Measurements from ENCODE around the gene ARHGAP21.
"Not testable (repeated sequence)": the region's sequence is repeated elsewhere in the genome, so short reads cannot be mapped to it uniquely, and the experiment has no call there.

ARHGAP21 gene

GRCh38 chr10:24639124-24639523 lies 84.6 kb downstream of the ARHGAP21 start:
- no peak for TF ChIP-seq CTCF (IDR thresholded peaks at IDR 0.05)
- DNase-seq (ENCODE audit: low spot score): no peak
- H3K4me3 ChIP-seq: no peak overlapping the region
- no peak overlapping the region for H3K27ac ChIP-seq

GRCh38 chr10:24625778-24626177 lies 97.9 kb downstream of the ARHGAP21 start:
- no peak overlapping the region for H3K4me3 ChIP-seq
- TF ChIP-seq CTCF (IDR thresholded peaks at IDR 0.05): no peak
- H3K27ac ChIP-seq: no peak overlapping the region
- DNase-seq (ENCODE audit: low spot score): no peak

GRCh38 chr10:24623383-24623782 lies 100.3 kb downstream of the ARHGAP21 start:
- no peak for DNase-seq (ENCODE audit: low spot score)
- H3K4me3 ChIP-seq: no peak overlapping the region
- H3K27ac ChIP-seq: no peak overlapping the region
- no peak for TF ChIP-seq CTCF (IDR thresholded peaks at IDR 0.05)

GRCh38 chr10:24622781-24623301 lies 100.8 kb downstream of the ARHGAP21 start:
- H3K27ac ChIP-seq: no peak overlapping the region
- no peak for DNase-seq (ENCODE audit: low spot score)
- TF ChIP-seq CTCF (IDR thresholded peaks at IDR 0.05): no peak
- H3K4me3 ChIP-seq: no peak overlapping the region

GRCh38 chr10:24621035-24621795 lies 102.5 kb downstream of the ARHGAP21 start:
- DNase-seq (ENCODE audit: low spot score); H3K27ac ChIP-seq; H3K4me3 ChIP-seq: not testable (repeated sequence)

DNA sequence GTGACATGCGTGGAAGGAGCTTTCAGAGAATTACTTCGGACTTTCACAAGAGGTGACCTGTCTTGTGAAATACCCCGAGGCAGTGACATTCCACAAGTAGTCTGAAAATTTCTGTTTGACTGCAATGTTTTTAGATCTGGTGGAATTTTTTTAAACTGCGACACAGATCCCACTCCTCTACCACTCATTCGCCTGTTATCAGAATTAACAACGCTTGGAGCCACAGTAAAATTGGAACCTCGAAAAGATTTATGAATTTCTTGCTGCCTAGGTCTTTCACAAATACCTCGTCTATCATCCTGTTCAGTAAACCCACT lies 103.7 kb downstream of the ARHGAP21 start:
- not testable (repeated sequence) for H3K4me3 ChIP-seq; DNase-seq (ENCODE audit: low spot score); H3K27ac ChIP-seq

- H3K27ac ChIP-seq; H3K4me3 ChIP-seq; DNase-seq (ENCODE audit: low spot score): not testable (repeated sequence)
Measured at GRCh38 chr10:24619291-24619993, 104.2 kb downstream of the ARHGAP21 start.

DNA sequence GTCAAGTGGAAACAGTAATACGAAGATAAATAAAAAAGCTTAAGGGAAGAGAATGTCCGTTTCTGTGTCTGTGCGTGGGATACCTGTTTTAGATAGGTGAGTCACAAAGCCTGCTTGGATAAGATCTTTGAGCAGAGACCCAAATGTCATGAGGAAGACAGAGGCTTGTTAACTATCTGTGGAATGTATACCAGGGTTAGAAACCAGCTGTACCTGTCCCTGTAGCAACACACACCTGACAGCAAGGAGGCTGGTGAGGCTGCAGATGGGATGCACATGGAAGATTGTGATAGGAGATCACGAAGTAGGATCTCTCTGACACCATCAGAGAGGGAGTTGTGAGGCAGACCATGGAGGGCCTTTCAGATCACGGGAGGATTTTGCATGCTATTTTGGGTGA lies 105.3 kb downstream of the ARHGAP21 start:
- no peak overlapping the region for H3K27ac ChIP-seq
- H3K4me3 ChIP-seq: no peak overlapping the region
- DNase-seq (ENCODE audit: low spot score): no peak
- TF ChIP-seq CTCF (IDR thresholded peaks at IDR 0.05): no peak

All from coronary artery (tissue), 2 donors.